BJ (cell line): ENCODE data around the gene PACS1. TPM values are rescaled to one million over a fixed set of nuclear protein-coding genes. Genes with fewer than 3 reads are reported as not detected.
A peak's percentile ranks its signal among the peaks of the same experiment; 100 is the strongest.

Experiments used
- CTCF ChIA-PET: fragments of 350-600 bp; formaldehyde crosslinking; extraction: SDS; loops from one replicate; lab custom pipeline; 2021; ENCODE audit warnings: antibody characterized with exemption, inconsistent platforms; lab: Yijun Ruan, JAX
- POLR2A ChIA-PET: fragments of 300-600 bp; sonication (Branson Sonifier 250); formaldehyde crosslinking; extraction: SDS; loops from one replicate; lab custom pipeline; 2021; ENCODE audit warnings: antibody characterized with exemption; lab: Charles Lee
- DNase-seq: peaks from one replicate; pipeline ENCODE4 v3.0.0-alpha.2; 2011; ENCODE audit warnings: low read depth
- H3K27me3 ChIP-seq: 2 replicates; pipeline ENCODE4 v1.6.0; 2011; ENCODE audit warnings: low read length; ENCODE audit not compliant: control insufficient read depth, insufficient read depth
- H3K36me3 ChIP-seq: 2 replicates; pipeline ENCODE4 v1.5.1; 2011; ENCODE audit warnings: low read length; ENCODE audit not compliant: control insufficient read depth, insufficient read depth
- H3K4me3 ChIP-seq: 2 replicates; pipeline ENCODE4 v1.5.1; 2011; ENCODE audit warnings: low read depth, mild to moderate bottlenecking, control low read depth, low read length
- polyA plus RNA-seq: library from polyadenylated mRNA; depleted of rRNA; stranded (reverse); fragments of >200 nt; gene quantifications from 2 replicates; pipeline ENCODE4 v1.2.3, GENCODE V29; 2011
- TF ChIP-seq, protein P1 (sequence below): IDR thresholded peaks from 2 replicates; pipeline ENCODE4 v1.5.1; 2011; ENCODE audit warnings: low read depth, mild to moderate bottlenecking, control low read depth, inconsistent platforms, low read length, moderate library complexity; ENCODE audit not compliant: insufficient read depth

The PACS1 gene
- polyA plus RNA-seq, 1 experiment, result 34.3 TPM

DNA sequence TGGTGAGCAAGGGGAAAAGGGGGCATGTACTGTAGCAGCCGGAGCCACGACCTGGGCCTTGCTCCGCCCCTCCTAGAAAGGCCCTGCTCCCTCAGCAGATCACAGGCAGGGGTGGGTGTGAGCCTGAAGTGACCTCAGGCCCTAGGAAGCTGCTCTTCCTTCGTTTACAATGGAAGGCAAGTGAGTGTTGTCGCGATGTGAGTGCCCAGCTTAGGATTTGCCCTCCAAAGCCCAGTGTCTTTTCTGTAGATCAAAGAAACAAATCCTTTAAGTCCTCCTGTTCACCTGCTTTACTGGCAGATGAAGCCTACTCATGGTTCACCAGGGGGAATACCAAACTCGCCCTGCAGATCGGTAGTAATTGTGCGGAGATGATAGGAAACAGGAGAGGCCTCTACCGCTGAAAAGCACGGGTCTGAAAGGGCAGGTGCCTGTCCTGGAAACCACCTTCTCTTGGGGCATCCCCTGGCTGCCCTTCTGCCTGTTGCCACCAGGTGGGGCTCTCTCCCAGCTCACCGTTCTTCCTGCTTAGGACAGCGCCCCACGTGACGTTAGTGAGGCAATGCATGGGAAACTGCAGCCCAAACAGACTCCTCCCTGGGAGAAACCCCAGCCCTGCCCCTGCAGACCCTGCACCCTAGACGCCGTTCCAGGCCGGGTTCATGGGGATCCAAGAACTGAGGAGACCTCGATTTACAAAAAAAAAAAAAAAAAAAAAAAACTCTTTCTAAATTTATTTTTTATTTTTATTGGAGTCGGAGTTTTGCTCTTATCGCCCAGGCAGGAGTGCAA is 152.5 kb downstream of the PACS1 start:
- Histone ChIP-seq H3K36me3 (peaks cover 17% of the 10 kb centered on the region), H3K4me3 (no peak overlapping the region), H3K27me3 (no peaks in the 10 kb centered on the region)
- TF ChIP-seq, protein P1, sequence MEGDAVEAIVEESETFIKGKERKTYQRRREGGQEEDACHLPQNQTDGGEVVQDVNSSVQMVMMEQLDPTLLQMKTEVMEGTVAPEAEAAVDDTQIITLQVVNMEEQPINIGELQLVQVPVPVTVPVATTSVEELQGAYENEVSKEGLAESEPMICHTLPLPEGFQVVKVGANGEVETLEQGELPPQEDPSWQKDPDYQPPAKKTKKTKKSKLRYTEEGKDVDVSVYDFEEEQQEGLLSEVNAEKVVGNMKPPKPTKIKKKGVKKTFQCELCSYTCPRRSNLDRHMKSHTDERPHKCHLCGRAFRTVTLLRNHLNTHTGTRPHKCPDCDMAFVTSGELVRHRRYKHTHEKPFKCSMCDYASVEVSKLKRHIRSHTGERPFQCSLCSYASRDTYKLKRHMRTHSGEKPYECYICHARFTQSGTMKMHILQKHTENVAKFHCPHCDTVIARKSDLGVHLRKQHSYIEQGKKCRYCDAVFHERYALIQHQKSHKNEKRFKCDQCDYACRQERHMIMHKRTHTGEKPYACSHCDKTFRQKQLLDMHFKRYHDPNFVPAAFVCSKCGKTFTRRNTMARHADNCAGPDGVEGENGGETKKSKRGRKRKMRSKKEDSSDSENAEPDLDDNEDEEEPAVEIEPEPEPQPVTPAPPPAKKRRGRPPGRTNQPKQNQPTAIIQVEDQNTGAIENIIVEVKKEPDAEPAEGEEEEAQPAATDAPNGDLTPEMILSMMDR, result peak; percentile 100
- ChIA-PET CTCF (interaction anchor here (0.6 to 5.7 kb wide), 33 partner anchors 9 to 218 kb away, joined by 3 to 29 read pairs (median 5); partner anchors contain the start of genes PACS1 and SF3B2), POLR2A (interaction anchor here (0.6 kb wide), 1 partner anchor 56 kb away, joined by 4 read pairs; no protein-coding TSS in a partner anchor)
- peak; percentile 33 for DNase-seq

DNA sequence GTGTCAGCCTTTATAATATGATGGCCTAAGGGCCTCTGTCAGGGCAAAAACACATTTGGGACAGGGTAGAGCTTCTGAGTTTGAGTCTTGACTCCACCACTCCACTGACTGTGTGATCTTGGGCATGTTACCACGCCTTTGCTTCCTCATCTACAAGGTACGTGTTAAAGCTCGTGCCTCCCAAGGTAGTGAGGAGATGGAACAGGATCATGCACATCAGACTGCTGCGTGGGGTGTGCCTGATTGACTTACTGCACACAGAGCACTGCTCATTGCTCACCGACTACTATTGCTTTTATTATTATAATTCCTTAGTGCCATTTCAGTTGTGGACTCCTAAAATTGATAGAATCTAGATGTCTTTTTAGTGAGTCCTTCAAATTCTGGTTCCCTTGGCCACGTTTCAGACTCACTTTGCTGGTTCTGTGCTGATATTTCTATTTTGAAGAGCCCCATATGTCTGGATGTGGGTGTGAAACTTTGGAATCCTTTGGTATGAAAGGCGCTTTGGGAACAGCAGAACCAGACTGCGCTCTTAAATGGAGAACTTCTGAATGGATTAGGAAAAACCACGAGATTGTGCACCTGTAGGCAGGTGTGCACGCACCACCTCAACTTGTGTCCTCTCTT is 154.3 kb downstream of the PACS1 start:
- TF ChIP-seq, protein P1, result no peak
- no peak for DNase-seq
- no peak overlapping the region for H3K4me3 ChIP-seq
- H3K36me3 ChIP-seq, result peaks cover 19% of the 10 kb centered on the region
- H3K27me3 ChIP-seq, result no peaks in the 10 kb centered on the region
- CTCF ChIA-PET, result interaction anchor here (0.5 to 5.7 kb wide), 5 partner anchors 10 to 161 kb away, joined by 3 to 29 read pairs (median 8); no protein-coding TSS in a partner anchor
- POLR2A ChIA-PET, result no interaction called here

DNA sequence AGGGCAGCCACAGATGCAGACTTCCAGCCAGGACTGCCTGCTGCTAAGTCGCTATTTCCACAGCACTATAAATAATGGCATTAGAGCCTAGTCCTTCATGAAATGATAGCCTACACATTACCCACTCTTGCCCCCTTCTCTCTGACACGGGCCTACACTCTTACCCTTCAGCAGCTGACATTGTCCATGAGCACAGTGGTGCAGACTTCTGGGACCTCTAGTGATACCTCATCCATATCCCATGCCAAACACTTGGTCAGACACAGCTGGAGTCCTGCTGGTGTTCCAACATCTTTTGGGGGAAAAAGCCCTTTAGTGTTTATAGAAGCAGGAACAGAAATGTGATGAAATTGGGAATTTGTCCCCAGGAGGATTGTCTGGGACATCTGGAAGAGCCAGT is 155.0 kb downstream of the PACS1 start:
- CTCF ChIA-PET, result interaction anchor here (1.8 kb wide), 1 partner anchor 58 kb away, joined by 5 read pairs; no protein-coding TSS in a partner anchor
- peaks cover 19% of the 10 kb centered on the region for H3K36me3 ChIP-seq
- no peak overlapping the region for H3K4me3 ChIP-seq
- TF ChIP-seq, protein P1, result no peak
- H3K27me3 ChIP-seq, result no peaks in the 10 kb centered on the region
- DNase-seq, result no peak
- POLR2A ChIA-PET, result no interaction called here

DNA sequence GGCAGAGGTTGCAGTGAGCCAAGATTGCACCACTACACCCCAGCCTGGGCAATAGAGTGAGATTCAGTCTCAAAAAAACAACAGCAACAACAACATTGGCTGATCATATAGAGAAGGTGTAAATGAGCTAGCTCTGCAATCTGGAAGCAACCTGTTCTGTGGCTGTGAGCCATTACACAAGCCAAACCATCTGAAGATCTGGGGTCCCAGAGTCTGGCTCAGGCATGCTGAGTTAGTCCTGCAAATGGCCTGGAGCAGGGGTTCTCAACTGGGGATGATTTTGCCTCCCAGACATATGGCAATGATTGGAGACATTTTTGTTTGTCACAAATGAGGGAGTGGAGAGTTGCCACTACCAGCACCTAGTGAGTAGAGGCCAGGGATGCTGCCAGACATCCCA is 156.0 kb downstream of the PACS1 start:
- POLR2A ChIA-PET, result no interaction called here
- TF ChIP-seq, protein P1, result no peak
- H3K4me3 ChIP-seq, result no peak overlapping the region
- CTCF ChIA-PET, result interaction anchor here (1.0 to 1.8 kb wide), 2 partner anchors 57 to 155 kb away, joined by 3 to 5 read pairs; no protein-coding TSS in a partner anchor
- no peaks in the 10 kb centered on the region for H3K27me3 ChIP-seq
- H3K36me3 ChIP-seq, result peaks cover 21% of the 10 kb centered on the region
- no peak for DNase-seq

DNA sequence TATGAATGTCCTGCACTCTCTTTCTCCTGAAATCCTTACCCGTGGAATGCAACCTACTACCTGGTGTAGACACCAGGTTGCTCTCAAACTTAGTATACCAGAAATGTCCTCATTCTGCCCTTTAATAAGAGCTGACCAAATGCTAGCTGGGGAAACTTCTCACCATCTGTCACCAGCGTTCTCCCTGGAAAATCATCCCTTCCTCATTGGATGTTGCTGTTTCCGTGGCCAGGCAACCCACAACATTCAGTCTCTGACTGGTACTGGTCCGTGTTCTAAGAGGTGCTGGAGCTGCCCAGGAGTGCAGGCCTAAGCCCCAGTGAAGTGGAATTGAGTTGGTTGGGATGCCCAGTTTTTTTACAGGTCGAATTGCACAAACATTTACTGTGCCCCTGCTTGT is 157.6 kb downstream of the PACS1 start:
- CTCF ChIA-PET, result interaction anchor here (1.0 to 1.2 kb wide), 2 partner anchors 10 to 211 kb away, joined by 3 read pairs; partner anchors contain the start of gene MRPL11
- TF ChIP-seq, protein P1, result no peak
- Histone ChIP-seq H3K4me3 (no peak overlapping the region), H3K27me3 (no peaks in the 10 kb centered on the region), H3K36me3 (peaks cover 30% of the 10 kb centered on the region)
- DNase-seq, result no peak
- POLR2A ChIA-PET, result no interaction called here
